NB4 (cell line): ENCODE measurements around the gene SYNJ1.

Source experiments
- DNase-seq: peaks from one replicate; pipeline ENCODE4 v3.0.0; 2010; ENCODE audit warnings: low read depth
- H3K4me3 ChIP-seq: one replicate; pipeline ENCODE4 v1.5.1; 2011; ENCODE audit warnings: mild to moderate bottlenecking, low read depth, low read length, moderate library complexity
- CTCF ChIP-seq: IDR thresholded peaks from one replicate; pipeline ENCODE4 v1.5.1; 2012; ENCODE audit warnings: low read depth, low read length
- MAX ChIP-seq: IDR thresholded peaks from 2 replicates; pipeline ENCODE4 v1.6.1; 2011; ENCODE audit warnings: low read depth, low read length
- MYC ChIP-seq: IDR thresholded peaks from 2 replicates; pipeline ENCODE4 v1.6.1; 2011; ENCODE audit warnings: low read depth, low read length
- POLR2A ChIP-seq: IDR thresholded peaks from 2 replicates; pipeline ENCODE4 v1.6.1; 2011; ENCODE audit warnings: mild to moderate bottlenecking; ENCODE audit not compliant: insufficient read length; ENCODE audit errors: extremely low read depth

SYNJ1 gene

GRCh38 chr21:32595431-32595830 lies 132.4 kb downstream of the SYNJ1 start:
- no peak overlapping the region for H3K4me3 ChIP-seq
- no peak for TF ChIP-seq MAX
- TF ChIP-seq MYC, result no peak
- TF ChIP-seq POLR2A, result no peak
- TF ChIP-seq CTCF, result no peak
- no peak for DNase-seq

- no peak overlapping the region for H3K4me3 ChIP-seq
- DNase-seq, result no peak
- TF ChIP-seq CTCF, result no peak
Observed at GRCh38 chr21:32593690-32594089, 134.1 kb downstream of the SYNJ1 start.

- no peak for TF ChIP-seq POLR2A
- TF ChIP-seq MAX, result no peak
- no peak for TF ChIP-seq CTCF
- TF ChIP-seq MYC, result no peak
- DNase-seq, result no peak
- H3K4me3 ChIP-seq, result no peak overlapping the region
Observed at GRCh38 chr21:32592929-32593502, 134.8 kb downstream of the SYNJ1 start.

GRCh38 chr21:32590130-32590529 lies 137.7 kb downstream of the SYNJ1 start:
- no peak overlapping the region for H3K4me3 ChIP-seq
- DNase-seq, result no peak
- no peak for TF ChIP-seq MAX
- no peak for TF ChIP-seq CTCF
- no peak for TF ChIP-seq MYC
- no peak for TF ChIP-seq POLR2A

GRCh38 chr21:32587651-32588050 lies 140.2 kb downstream of the SYNJ1 start:
- no peak overlapping the region for H3K4me3 ChIP-seq
- no peak for TF ChIP-seq CTCF
- TF ChIP-seq MYC, result no peak
- TF ChIP-seq MAX, result no peak
- no peak for TF ChIP-seq POLR2A
- no peak for DNase-seq

- TF ChIP-seq POLR2A (no peak), MYC (no peak)
- no peak for DNase-seq
Observed at GRCh38 chr21:32587120-32587519, 140.7 kb downstream of the SYNJ1 start.

More at GRCh38 chr21:32587120-32587519, 140.7 kb downstream of the SYNJ1 start:
- H3K4me3 ChIP-seq, result no peak overlapping the region
